ENCODE measurements around the gene CHRM2.

The CHRM2 gene

GRCh38 chr7:136877990-136878389 lies 9.5 kb downstream of the CHRM2 start:
- Mint-ChIP-seq H3K36me3 (no peaks in the 10 kb centered on the region), H3K4me3 (no peak overlapping the region), H3K4me1 (no peaks in the 10 kb centered on the region), H3K9me3 (peaks cover 5% of the 10 kb centered on the region), H3K27ac (no peak overlapping the region)
- DNase-seq (ENCODE audit: low spot score in 2 of 2) (no peak), ATAC-seq (no peak)

- DNase-seq (ENCODE audit: low spot score in 2 of 2) (no peak), ATAC-seq (no peak)
- Mint-ChIP-seq H3K9me3 (peaks cover 5% of the 10 kb centered on the region), H3K36me3 (no peaks in the 10 kb centered on the region), H3K27ac (no peak overlapping the region), H3K4me3 (no peak overlapping the region), H3K4me1 (no peaks in the 10 kb centered on the region)
Observed at GRCh38 chr7:136878878-136879277, 10.4 kb downstream of the CHRM2 start.

- H3K9me3 Mint-ChIP-seq, result peaks cover 8% of the 10 kb centered on the region
Observed at GRCh38 chr7:136883046-136883445, 14.6 kb downstream of the CHRM2 start.

GRCh38 chr7:136884492-136884891 lies 16.0 kb downstream of the CHRM2 start:
- no peaks in the 10 kb centered on the region for H3K36me3 Mint-ChIP-seq
- ATAC-seq, result no peak
- H3K4me1 Mint-ChIP-seq, result no peaks in the 10 kb centered on the region
- peaks cover 8% of the 10 kb centered on the region for H3K9me3 Mint-ChIP-seq
- H3K4me3 Mint-ChIP-seq, result no peak overlapping the region
- no peak for DNase-seq (ENCODE audit: low spot score in 2 of 2)
- no peak overlapping the region for H3K27ac Mint-ChIP-seq

More at GRCh38 chr7:136883046-136883445, 14.6 kb downstream of the CHRM2 start:
- Mint-ChIP-seq H3K36me3 (no peaks in the 10 kb centered on the region), H3K27ac (no peak overlapping the region), H3K4me1 (no peaks in the 10 kb centered on the region), H3K4me3 (no peak overlapping the region)
- no peak for ATAC-seq
- DNase-seq (ENCODE audit: low spot score in 2 of 2), result no peak

GRCh38 chr7:136887317-136887716 lies 18.9 kb downstream of the CHRM2 start:
- DNase-seq (ENCODE audit: low spot score in 2 of 2) (no peak), ATAC-seq (no peak)
- Mint-ChIP-seq H3K4me1 (no peaks in the 10 kb centered on the region), H3K27ac (no peak overlapping the region), H3K36me3 (no peaks in the 10 kb centered on the region), H3K9me3 (peaks cover 10% of the 10 kb centered on the region), H3K4me3 (no peak overlapping the region)

GRCh38 chr7:136890399-136890798 lies 21.9 kb downstream of the CHRM2 start:
- H3K27ac Mint-ChIP-seq, result no peak overlapping the region
- ATAC-seq, result no peak
- H3K9me3 Mint-ChIP-seq, result peaks cover 14% of the 10 kb centered on the region
- no peak for DNase-seq (ENCODE audit: low spot score in 2 of 2)
- H3K4me1 Mint-ChIP-seq, result no peaks in the 10 kb centered on the region
- H3K36me3 Mint-ChIP-seq, result no peaks in the 10 kb centered on the region
- no peak overlapping the region for H3K4me3 Mint-ChIP-seq

GRCh38 chr7:136891850-136892249 lies 23.4 kb downstream of the CHRM2 start:
- Mint-ChIP-seq H3K36me3 (no peaks in the 10 kb centered on the region), H3K4me1 (no peaks in the 10 kb centered on the region), H3K4me3 (no peak overlapping the region), H3K9me3 (peaks cover 16% of the 10 kb centered on the region), H3K27ac (no peak overlapping the region)
- DNase-seq (ENCODE audit: low spot score in 2 of 2) (no peak), ATAC-seq (no peak)

- ATAC-seq, result no peak
- H3K4me1 Mint-ChIP-seq, result no peaks in the 10 kb centered on the region
- no peaks in the 10 kb centered on the region for H3K36me3 Mint-ChIP-seq
Observed at GRCh38 chr7:136894789-136895188, 26.3 kb downstream of the CHRM2 start.

GRCh38 chr7:136897676-136898075 lies 29.2 kb downstream of the CHRM2 start:
- no peak for DNase-seq (ENCODE audit: low spot score in 2 of 2)
- no peak for ATAC-seq
- Mint-ChIP-seq H3K9me3 (peaks cover 16% of the 10 kb centered on the region), H3K4me3 (no peak overlapping the region), H3K27ac (no peak overlapping the region), H3K36me3 (no peaks in the 10 kb centered on the region), H3K4me1 (no peaks in the 10 kb centered on the region)

More at GRCh38 chr7:136894789-136895188, 26.3 kb downstream of the CHRM2 start:
- H3K9me3 Mint-ChIP-seq, result peaks cover 18% of the 10 kb centered on the region
- H3K27ac Mint-ChIP-seq, result no peak overlapping the region
- H3K4me3 Mint-ChIP-seq, result no peak overlapping the region
- no peak for DNase-seq (ENCODE audit: low spot score in 2 of 2)

GRCh38 chr7:136900005-136900404 lies 31.6 kb downstream of the CHRM2 start:
- Mint-ChIP-seq H3K4me3 (no peak overlapping the region), H3K9me3 (peaks cover 9% of the 10 kb centered on the region), H3K4me1 (no peaks in the 10 kb centered on the region), H3K27ac (no peak overlapping the region), H3K36me3 (no peaks in the 10 kb centered on the region)
- DNase-seq (ENCODE audit: low spot score in 2 of 2) (no peak), ATAC-seq (no peak)

GRCh38 chr7:136910771-136911170 lies 42.3 kb downstream of the CHRM2 start:
- ATAC-seq (no peak), DNase-seq (ENCODE audit: low spot score in 2 of 2) (no peak)
- Mint-ChIP-seq H3K4me1 (no peaks in the 10 kb centered on the region), H3K27ac (no peak overlapping the region), H3K4me3 (no peak overlapping the region), H3K9me3 (peaks cover 6% of the 10 kb centered on the region), H3K36me3 (no peaks in the 10 kb centered on the region)

GRCh38 chr7:136911344-136911743 lies 42.9 kb downstream of the CHRM2 start:
- no peaks in the 10 kb centered on the region for H3K36me3 Mint-ChIP-seq
- no peak overlapping the region for H3K4me3 Mint-ChIP-seq
- no peak for DNase-seq (ENCODE audit: low spot score in 2 of 2)
- no peak for ATAC-seq
- peaks cover 6% of the 10 kb centered on the region for H3K9me3 Mint-ChIP-seq
- H3K4me1 Mint-ChIP-seq, result no peaks in the 10 kb centered on the region
- H3K27ac Mint-ChIP-seq, result no peak overlapping the region

- Mint-ChIP-seq H3K27ac (no peak overlapping the region), H3K9me3 (peaks cover 12% of the 10 kb centered on the region), H3K4me3 (no peak overlapping the region), H3K4me1 (no peaks in the 10 kb centered on the region), H3K36me3 (no peaks in the 10 kb centered on the region)
- DNase-seq (ENCODE audit: low spot score in 2 of 2) (no peak), ATAC-seq (no peak)
Observed at GRCh38 chr7:136912339-136912738, 43.9 kb downstream of the CHRM2 start.

GRCh38 chr7:136914016-136914415 lies 45.6 kb downstream of the CHRM2 start:
- ATAC-seq (no peak), DNase-seq (ENCODE audit: low spot score in 2 of 2) (no peak)
- Mint-ChIP-seq H3K4me1 (no peaks in the 10 kb centered on the region), H3K36me3 (no peaks in the 10 kb centered on the region), H3K27ac (no peak overlapping the region), H3K4me3 (no peak overlapping the region), H3K9me3 (peaks cover 12% of the 10 kb centered on the region)

GRCh38 chr7:136919820-136920219 lies 51.4 kb downstream of the CHRM2 start:
- no peak for ATAC-seq
- H3K4me1 Mint-ChIP-seq, result no peaks in the 10 kb centered on the region
- H3K9me3 Mint-ChIP-seq, result peaks cover 10% of the 10 kb centered on the region
- H3K4me3 Mint-ChIP-seq, result no peak overlapping the region
- H3K36me3 Mint-ChIP-seq, result no peaks in the 10 kb centered on the region
- no peak for DNase-seq (ENCODE audit: low spot score in 2 of 2)
- no peak overlapping the region for H3K27ac Mint-ChIP-seq

GRCh38 chr7:136923111-136923667 lies 54.7 kb downstream of the CHRM2 start:
- H3K36me3 Mint-ChIP-seq, result no peaks in the 10 kb centered on the region
- H3K4me3 Mint-ChIP-seq, result no peak overlapping the region
- DNase-seq (ENCODE audit: low spot score in 2 of 2) (no peak), ATAC-seq (no peak)
- H3K4me1 Mint-ChIP-seq, result no peaks in the 10 kb centered on the region
- peaks cover 7% of the 10 kb centered on the region for H3K9me3 Mint-ChIP-seq
- no peak overlapping the region for H3K27ac Mint-ChIP-seq

GRCh38 chr7:136925044-136925443 lies 56.6 kb downstream of the CHRM2 start:
- no peak for DNase-seq (ENCODE audit: low spot score in 2 of 2)
- Mint-ChIP-seq H3K4me1 (no peaks in the 10 kb centered on the region), H3K9me3 (peaks cover 13% of the 10 kb centered on the region), H3K36me3 (no peaks in the 10 kb centered on the region), H3K4me3 (no peak overlapping the region), H3K27ac (no peak overlapping the region)
- ATAC-seq, result no peak
